GM21786 (cell line): ENCODE results near the gene TBC1D16.
"Not testable (repeated sequence)": the region's sequence is repeated elsewhere in the genome, so short reads cannot be mapped to it uniquely, and the experiment has no call there.

Experiments used
- ATAC-seq: cut with Tn5 transposase; IDR thresholded peaks from one replicate; pipeline ENCODE4 v1.9.1; 2021; ENCODE audit not compliant: unreplicated experiment

The TBC1D16 gene

DNA sequence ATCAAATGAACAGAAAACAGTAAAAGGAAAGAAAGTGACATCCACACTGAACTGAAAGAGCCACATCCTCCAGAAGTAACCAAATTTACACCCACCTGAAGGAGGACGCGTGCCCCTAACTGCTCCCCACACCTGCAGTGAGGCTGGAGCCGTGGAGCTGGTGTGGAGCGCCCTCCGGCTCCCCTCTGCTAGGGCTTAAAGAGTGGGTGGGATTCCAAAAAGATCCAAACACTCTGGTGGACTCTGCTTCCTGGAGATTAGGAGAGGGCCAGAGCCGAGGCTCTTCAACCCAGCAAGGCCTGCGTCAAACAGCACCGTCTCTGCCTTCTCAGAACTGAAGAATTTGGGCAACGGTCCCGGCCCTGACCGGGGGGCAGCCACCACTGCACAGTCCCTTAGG, 16.0 kb upstream of the TBC1D16 start:
- ATAC-seq = no peak

DNA sequence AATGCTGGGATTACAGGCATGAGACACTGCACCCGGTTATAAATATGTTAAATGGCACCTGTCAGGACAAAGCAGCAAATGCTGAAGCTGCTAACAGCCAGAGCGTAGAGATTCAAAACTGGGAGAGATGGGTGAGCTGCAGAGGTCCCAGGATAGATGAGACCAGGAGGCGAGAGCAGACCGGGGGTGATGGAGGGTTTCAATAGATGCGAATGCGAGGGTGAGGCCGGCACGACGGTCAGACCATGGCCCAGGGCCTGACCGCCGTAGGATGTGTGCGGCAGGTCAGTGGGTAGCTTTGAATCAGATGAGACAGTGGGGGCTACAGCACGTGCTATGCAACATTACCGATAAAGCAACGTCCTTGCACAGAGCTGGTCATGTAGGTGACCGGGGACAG, 15.0 kb upstream of the TBC1D16 start:
- no peak for ATAC-seq

GRCh38 chr17:80049986-80050385, 14.3 kb upstream of the TBC1D16 start:
- no peak for ATAC-seq

- ATAC-seq = no peak
Measured at GRCh38 chr17:80047176-80047575, 11.5 kb upstream of the TBC1D16 start.

- ATAC-seq = not testable (repeated sequence)
Measured at GRCh38 chr17:80046709-80047108, 11.0 kb upstream of the TBC1D16 start.

DNA sequence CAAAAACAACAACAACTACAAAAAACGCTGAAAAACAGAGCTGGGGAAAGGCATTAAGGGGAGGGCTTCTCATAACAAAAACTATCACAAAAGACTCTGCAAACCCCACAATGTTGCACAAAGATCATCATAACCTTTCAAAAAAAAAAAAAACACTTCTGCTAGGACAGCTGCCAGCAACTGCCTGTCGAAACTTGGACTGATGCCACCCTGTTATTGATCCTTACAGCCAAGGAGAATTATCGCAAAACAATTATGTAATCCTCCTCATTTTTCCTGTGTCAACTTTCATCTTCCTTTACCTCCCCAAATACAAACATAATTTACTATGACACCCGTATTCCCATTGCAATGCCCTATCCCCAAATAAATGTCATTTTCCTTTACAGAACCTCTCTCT, 10.0 kb upstream of the TBC1D16 start:
- ATAC-seq = no peak

DNA sequence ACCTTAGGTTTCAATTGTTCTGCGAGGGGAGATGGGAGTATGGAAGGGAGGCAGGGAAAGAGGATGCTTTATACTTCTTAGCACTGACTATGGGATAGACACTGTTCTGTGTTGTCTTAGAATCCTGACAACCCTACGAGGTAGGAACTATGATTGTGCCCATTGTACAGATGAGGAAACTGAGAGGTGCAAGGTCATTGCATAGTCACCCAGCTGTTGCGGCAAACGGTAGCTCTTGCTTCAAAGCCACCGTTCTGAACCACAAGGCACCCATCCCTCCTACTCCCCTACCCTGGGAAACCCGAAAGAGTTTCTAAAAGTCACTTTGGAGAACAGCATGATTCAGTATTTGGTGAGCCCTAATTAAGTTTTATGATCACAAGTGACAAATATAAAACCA, 8.3 kb upstream of the TBC1D16 start:
- ATAC-seq = no peak

- ATAC-seq = no peak
Measured at GRCh38 chr17:80036715-80037477, 1.2 kb upstream of the TBC1D16 start.

GRCh38 chr17:80035937-80036714, 454 bp upstream of the TBC1D16 start, which contains the start of gene CCDC40:
TSS of gene CCDC40 (plus strand) at chr17:80036642. CDS start at chr17:80036663, 21 bp downstream.
- ATAC-seq = peak; percentile 50

DNA sequence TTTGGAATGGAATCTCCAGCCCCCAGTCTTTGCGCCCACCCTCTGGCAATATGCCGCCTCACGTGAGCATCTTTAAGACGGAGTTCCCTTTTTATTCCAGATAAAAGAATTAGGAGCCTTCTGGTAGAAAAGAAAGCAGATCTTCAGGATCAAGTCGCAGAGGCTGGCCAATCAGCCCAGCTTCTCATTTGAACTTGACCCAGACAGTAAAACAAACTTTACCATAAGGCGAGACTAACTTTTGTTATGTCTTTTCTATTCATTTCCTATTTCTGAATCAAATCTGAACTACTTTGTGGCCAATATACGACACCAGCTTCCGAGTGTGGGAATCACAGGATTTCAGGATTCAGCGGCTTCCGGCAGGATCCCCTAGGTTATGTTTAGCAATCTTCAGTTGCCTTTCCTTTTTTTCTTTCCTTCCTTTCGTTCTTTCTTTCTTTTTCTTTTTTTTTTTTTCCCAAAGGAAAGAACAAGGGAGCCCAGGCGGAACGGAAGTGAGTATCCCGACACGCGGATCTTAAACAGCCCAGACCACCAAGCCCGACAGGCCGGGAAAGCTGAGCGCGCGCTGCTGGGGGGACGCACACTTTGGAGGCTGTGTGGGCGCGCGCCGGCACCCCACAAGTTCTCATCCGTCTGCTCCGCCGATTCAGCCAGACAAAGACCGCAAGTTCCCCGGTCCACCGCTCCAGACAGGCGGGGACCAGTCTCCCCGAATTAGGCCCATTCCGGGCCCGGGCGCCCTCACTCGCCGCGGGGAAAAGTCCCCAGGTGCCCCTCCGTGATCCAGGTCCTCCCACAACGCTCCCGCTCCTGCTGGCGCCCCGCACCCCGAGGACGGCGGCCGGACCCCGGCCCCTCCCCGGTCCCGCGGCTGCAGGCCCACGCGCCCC, 633 bp downstream of the TBC1D16 start:
- no peak for ATAC-seq

DNA sequence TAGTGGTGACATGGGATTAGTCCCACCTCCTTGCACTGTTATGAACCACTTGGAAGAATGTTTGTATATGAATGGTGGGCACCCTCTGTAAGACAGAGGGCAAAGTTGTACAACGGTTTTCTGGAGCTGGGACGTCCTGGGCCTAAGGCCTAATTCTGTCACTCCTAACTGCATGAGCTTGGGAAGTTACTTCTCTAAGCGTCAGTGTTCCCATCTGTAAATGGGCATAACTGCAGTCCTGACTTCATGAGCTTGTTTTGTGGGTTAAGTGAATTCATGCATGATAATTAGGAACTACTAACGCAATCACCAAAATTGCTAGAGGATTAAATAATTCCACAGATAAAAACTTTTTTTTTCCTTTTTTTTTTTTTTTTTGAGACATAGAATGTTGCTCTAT, 1.8 kb downstream of the TBC1D16 start:
- no peak for ATAC-seq

DNA sequence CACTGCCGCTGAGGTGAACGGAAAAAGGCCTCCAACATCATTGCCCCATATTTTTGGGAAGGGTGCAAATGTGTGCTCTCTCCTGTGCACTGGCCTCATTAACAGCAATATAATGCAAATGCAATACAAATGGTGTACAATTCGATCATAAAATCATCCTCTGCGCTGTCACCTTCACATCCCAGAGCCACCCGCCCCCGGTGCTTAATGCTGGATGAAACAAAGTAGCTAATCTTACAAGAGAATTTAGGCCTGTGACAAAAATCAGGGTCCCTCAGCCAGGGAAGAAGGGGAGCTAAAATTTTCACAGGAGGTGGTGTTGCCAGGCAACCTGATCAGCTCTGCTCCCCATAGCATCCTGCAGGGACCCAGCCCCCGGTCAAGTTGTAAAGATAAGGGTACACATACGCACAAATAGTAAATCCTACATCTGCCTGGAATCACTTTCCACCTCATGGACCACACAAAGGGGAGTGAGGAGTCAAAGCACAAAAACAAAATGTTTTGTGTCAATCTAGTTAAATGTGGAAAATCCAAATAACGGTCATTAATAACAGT, 3.0 kb downstream of the TBC1D16 start:
- no peak for ATAC-seq

DNA sequence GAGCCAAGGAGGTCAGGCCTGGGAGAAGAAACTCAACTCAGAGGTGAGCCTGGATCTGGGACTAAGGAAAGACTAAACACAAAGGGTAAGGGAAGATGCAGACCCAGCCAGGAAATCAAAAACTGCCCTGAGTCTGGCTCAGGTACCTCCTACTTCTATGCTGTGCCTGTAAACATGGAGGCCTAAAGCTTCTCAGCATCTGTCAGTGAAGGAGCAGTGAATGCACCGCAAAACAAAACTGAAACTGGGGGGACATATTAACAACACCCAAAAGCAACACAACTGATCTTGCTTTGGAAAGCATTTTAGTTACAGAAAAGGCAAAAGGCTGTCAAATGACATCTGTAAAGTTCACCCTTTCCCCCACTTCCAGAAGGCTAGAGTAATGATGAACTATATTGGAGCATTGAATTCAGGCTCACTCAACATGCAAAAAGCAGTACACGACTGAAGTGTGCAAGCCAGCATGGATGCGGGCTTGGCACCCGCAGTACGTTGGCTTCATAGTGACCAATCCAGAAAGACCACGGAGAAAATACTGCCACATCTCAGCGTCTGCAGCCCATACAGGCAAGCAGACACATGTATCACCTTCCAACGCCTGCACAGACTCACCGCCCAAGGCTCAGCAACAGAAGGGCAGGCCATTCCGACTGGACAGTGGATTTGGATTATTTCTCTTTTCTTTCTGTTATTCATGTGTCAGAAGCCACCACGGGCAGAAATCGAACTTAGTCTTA, 3.8 kb downstream of the TBC1D16 start:
- no peak for ATAC-seq

DNA sequence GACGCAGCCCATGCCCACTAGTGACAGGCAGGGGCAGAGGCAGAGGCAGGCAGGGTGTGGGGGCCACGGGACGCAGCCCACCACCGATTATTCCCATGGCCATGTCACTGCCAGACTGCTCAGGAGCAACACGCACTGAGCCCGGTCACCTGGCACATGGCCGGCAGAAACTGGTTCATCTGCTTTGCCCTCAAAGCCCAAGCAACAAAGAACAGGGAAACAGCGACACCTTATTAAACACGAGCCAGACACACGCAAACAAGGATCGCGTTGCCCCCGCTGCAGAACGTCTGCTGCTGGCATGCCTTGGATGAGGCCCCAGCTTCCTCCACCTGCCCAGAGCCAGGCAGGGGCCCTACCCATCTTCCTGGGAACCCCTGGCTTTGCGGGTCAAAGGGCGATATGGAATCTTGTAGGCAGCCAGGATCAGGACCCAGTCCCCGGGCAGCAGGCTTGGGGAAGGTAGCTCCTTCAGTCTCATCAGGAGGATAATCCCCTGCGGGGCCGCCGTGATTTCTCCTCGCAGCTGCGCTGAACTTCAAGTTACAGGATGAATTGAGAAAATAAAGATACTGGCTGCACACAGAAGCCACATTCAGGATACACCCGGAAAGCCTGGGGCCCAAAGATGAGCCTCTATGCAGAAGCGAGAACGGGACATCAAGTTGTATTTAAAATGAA, 4.8 kb downstream of the TBC1D16 start:
- ATAC-seq = no peak

DNA sequence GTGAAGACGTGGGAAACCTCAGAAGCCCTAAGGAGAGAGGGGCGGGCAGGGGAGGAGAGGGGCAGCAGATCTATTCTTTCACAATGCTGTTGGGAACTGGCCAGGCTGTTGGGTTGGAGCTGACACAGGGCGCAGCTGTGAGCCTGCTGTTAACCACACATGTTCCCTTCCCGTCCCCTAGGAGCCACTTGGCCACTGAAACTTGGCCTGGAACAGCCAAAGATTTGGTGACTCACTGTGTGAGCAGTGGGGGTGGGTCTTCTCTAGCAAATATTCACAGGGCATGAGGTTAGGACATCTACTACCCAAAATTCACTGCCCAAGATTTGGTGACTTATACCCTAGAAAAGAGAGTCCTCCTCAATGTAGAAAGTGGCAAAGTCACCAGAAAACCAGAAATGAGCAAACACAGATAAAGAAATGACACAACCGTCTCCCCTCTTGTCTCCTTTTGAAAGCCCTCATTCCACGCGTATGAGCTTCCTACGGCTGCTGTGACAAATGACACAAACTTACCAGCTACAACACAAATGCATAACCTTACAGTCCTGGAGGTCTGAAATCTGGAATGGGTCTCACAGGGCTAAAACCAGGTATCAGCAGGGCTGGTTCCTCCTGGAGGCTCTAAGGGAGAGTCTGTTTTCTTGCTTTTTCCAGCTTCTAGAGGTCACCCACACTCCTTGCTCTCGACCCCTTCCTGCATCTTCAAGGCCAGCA, 6.3 kb downstream of the TBC1D16 start:
- ATAC-seq = no peak

- no peak for ATAC-seq
Measured at GRCh38 chr17:80028030-80028429, 7.6 kb downstream of the TBC1D16 start.

GRCh38 chr17:80027043-80027435, 8.6 kb downstream of the TBC1D16 start:
- ATAC-seq = no peak

GRCh38 chr17:80026359-80027042, 9.2 kb downstream of the TBC1D16 start:
- ATAC-seq = no peak

DNA sequence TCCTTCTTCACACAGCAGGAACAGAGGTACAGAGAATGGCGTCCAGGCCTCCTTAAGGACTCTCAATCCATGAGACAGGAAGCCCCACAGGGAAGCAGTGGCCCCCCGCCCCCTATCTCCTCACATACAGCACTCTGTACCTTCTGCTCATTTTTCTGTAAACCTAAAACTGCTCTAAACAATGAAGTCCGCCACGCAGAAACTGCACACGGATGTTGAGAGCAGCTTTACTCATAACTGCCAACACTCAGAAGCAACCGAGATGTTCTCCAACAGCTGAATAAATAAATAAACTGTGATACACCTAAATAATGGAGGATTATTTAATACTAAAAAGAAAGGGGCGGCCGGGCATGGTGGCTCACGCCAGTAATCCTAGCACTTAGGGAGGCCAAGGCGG, 9.9 kb downstream of the TBC1D16 start:
- no peak for ATAC-seq
